Bone marrow (tissue), 2 donors: Measurements from ENCODE around the gene HLA-DRB5.
"Not testable (repeated sequence)": the region's sequence is repeated elsewhere in the genome, so short reads cannot be mapped to it uniquely, and the experiment has no call there.

Source experiments
- DNase-seq, 2 donors: peaks; one replicate each; lab custom pipeline; 2025; lab: John Stamatoyannopoulos, UW

HLA-DRB5 gene

GRCh38 chr6:32517654-32518445, 12.2 kb downstream of the HLA-DRB5 start:
- no peak for DNase-seq

- no peak for DNase-seq
Measured at GRCh38 chr6:32501016-32501415, 29.1 kb downstream of the HLA-DRB5 start.

GRCh38 chr6:32492351-32492750, 37.7 kb downstream of the HLA-DRB5 start:
- DNase-seq, result no peak

GRCh38 chr6:32491700-32492099, 38.4 kb downstream of the HLA-DRB5 start:
- no peak for DNase-seq

- no peak for DNase-seq
Measured at GRCh38 chr6:32488083-32488482, 42.0 kb downstream of the HLA-DRB5 start.

- no peak for DNase-seq
Measured at GRCh38 chr6:32484614-32484998, 45.5 kb downstream of the HLA-DRB5 start.

GRCh38 chr6:32483968-32484613, 46.0 kb downstream of the HLA-DRB5 start:
- no peak for DNase-seq

GRCh38 chr6:32475392-32476206, 54.5 kb downstream of the HLA-DRB5 start:
- DNase-seq, result no peak

- DNase-seq, result peak; percentile 9 to 52
Measured at GRCh38 chr6:32473376-32474348, 56.4 kb downstream of the HLA-DRB5 start.

GRCh38 chr6:32472781-32473375, 57.2 kb downstream of the HLA-DRB5 start:
- no peak for DNase-seq

- not testable (repeated sequence) for DNase-seq
Measured at GRCh38 chr6:32467743-32468503, 62.2 kb downstream of the HLA-DRB5 start.
